Naive thymus-derived CD8-positive, alpha-beta T cell (primary cell): ENCODE data around the gene ACAD11. TPM values are rescaled to one million over a fixed set of nuclear protein-coding genes. Genes with fewer than 3 reads are reported as not detected.

ENCODE experiments used
- ATAC-seq, 2 donors: fragments of 150-1000 bp; cut with Tn5 transposase in 1 of 2; sonication (Bioruptor Pico), chemical (Tn5 transposase) in 1 of 2; 1 replicate in 1 of 2; 2 replicates in 1 of 2; pipeline ENCODE4 v1.10.0; 2021; ENCODE audit warnings: mild to moderate bottlenecking in 2 of 2, moderate library complexity in 2 of 2
- POLR2A ChIA-PET: fragments of 350-600 bp; sonication (Branson Sonifier 250); formaldehyde crosslinking; loops from one replicate; lab custom pipeline; 2021; ENCODE audit warnings: antibody characterized with exemption; lab: Charles Lee
- DNase-seq, 10 donors: peaks; one replicate each; pipeline versions ENCODE4 v3.0.0 to v3.0.0-alpha.2; 2020 to 2022
- H3K27ac Mint-ChIP-seq, 10 donors: one replicate each; pipeline ENCODE4 v1.8.0; 2020 to 2022; ENCODE audit warnings: mild to moderate bottlenecking in 10 of 10, mixed read lengths in 10 of 10, moderate library complexity in 4 of 10, inconsistent platforms in 1 of 10
- H3K27me3 Mint-ChIP-seq, 5 donors: one replicate each; pipeline ENCODE4 v1.8.0; 2021 to 2022; ENCODE audit warnings: mixed read lengths in 5 of 5
- H3K36me3 Mint-ChIP-seq, 3 donors: one replicate each; pipeline ENCODE4 v1.8.0; 2020 to 2022; ENCODE audit warnings: mixed read lengths in 3 of 3, mild to moderate bottlenecking in 2 of 3, inconsistent platforms in 1 of 3
- H3K4me1 Mint-ChIP-seq, 4 donors: one replicate each; pipeline ENCODE4 v1.8.0; 2021 to 2022; ENCODE audit warnings: mixed read lengths in 4 of 4
- H3K4me3 Mint-ChIP-seq, 10 donors: one replicate each; pipeline ENCODE4 v1.8.0; 2020 to 2022; ENCODE audit warnings: mild to moderate bottlenecking in 10 of 10, mixed read lengths in 10 of 10, moderate library complexity in 6 of 10, inconsistent platforms in 1 of 10
- H3K9me3 Mint-ChIP-seq, 9 donors: one replicate each; pipeline ENCODE4 v1.8.0; 2020 to 2022; ENCODE audit warnings: mixed read lengths in 9 of 9, mild to moderate bottlenecking in 3 of 9, inconsistent platforms in 1 of 9, moderate library complexity in 1 of 9
- polyA plus RNA-seq, 3 donors: library from polyadenylated mRNA; unstranded; fragments of 300-500 nt; fragmentation: Illumina TruSeq; gene quantifications; one replicate each; pipeline ENCODE4 v1.2.3, GENCODE V29; 2021
- total RNA-seq, 8 experiments: library from RNA in 2 of 8; stranded (reverse) in 2 of 8; gene quantifications; one replicate each; pipeline ENCODE4 v1.2.3 and lab custom pipeline; 2021 to 2026

The ACAD11 gene
- total and polyA plus RNA-seq, 5 experiments from 2014 or later: 4.6 to 28.1 (median 10.3) TPM

- POLR2A ChIA-PET: no interaction called here
- H3K27ac Mint-ChIP-seq: peak overlapping the region in 5 of 10 donors; percentile 6 to 34 (median 21)
Measured at GRCh38 chr3:132662212-132662611, 2.6 kb upstream of the ACAD11 start.

GRCh38 chr3:132661101-132661500 is 1.5 kb upstream of the ACAD11 start:
- no peak for DNase-seq
- no peaks in the 10 kb centered on the region for H3K9me3 Mint-ChIP-seq
- POLR2A ChIA-PET: interaction anchor here (0.6 to 1.8 kb wide), 5 partner anchors 11 to 913 kb away, joined by 3 to 8 read pairs (median 3); partner anchors contain the start of gene CDV3
- ATAC-seq: no peak
- peaks cover 0 to 3% (median 0%) of the 10 kb centered on the region in 3 donors for H3K36me3 Mint-ChIP-seq
- H3K27me3 Mint-ChIP-seq: no peaks in the 10 kb centered on the region
- peak overlapping the region; percentile 95 to 98 (median 98) for H3K27ac Mint-ChIP-seq
- H3K4me3 Mint-ChIP-seq: peak overlapping the region; percentile 94 to 98 (median 97)
- H3K4me1 Mint-ChIP-seq: peaks cover 32 to 71% (median 57%) of the 10 kb centered on the region in 4 donors

More at GRCh38 chr3:132662212-132662611, 2.6 kb upstream of the ACAD11 start:
- ATAC-seq (no peak), DNase-seq (no peak)
- Mint-ChIP-seq H3K27me3 (no peaks in the 10 kb centered on the region), H3K36me3 (peaks cover 0 to 8% (median 0%) of the 10 kb centered on the region in 3 donors), H3K9me3 (no peaks in the 10 kb centered on the region), H3K4me3 (peak overlapping the region in 9 of 10 donors; percentile 2 to 98 (median 16)), H3K4me1 (peaks cover 32 to 65% (median 58%) of the 10 kb centered on the region in 4 donors)

GRCh38 chr3:132660811-132661070 is 1.1 kb upstream of the ACAD11 start:
- DNase-seq: no peak
- no peaks in the 10 kb centered on the region for H3K9me3 Mint-ChIP-seq
- peak overlapping the region; percentile 94 to 98 (median 97) for H3K4me3 Mint-ChIP-seq
- peak overlapping the region; percentile 95 to 98 (median 98) for H3K27ac Mint-ChIP-seq
- peaks cover 32 to 71% (median 58%) of the 10 kb centered on the region in 4 donors for H3K4me1 Mint-ChIP-seq
- POLR2A ChIA-PET: interaction anchor here (0.9 to 1.8 kb wide), 4 partner anchors 11 to 913 kb away, joined by 3 to 8 read pairs (median 4); partner anchors contain the start of gene CDV3
- no peaks in the 10 kb centered on the region for H3K27me3 Mint-ChIP-seq
- no peak for ATAC-seq
- no peaks in the 10 kb centered on the region for H3K36me3 Mint-ChIP-seq

GRCh38 chr3:132660052-132660810 is 622 bp upstream of the ACAD11 start, which contains the start of gene UBA5:
Gene UBA5 (plus strand): TSS chr3:132660329. CDS start chr3:132660538, 209 bp downstream.
- ATAC-seq (peak; percentile 90 to 93), DNase-seq (peak; percentile 56 to 85 (median 68))
- Mint-ChIP-seq H3K4me3 (peak within 1 kb of the TSS; percentile 94 to 98 (median 97)), H3K4me1 (peaks cover 35 to 71% (median 63%) of the 10 kb centered on the region in 4 donors), H3K27me3 (no peaks in the 10 kb centered on the region), H3K36me3 (no peaks in the 10 kb centered on the region), H3K9me3 (no peaks in the 10 kb centered on the region), H3K27ac (peak within 1 kb of the TSS; percentile 95 to 98 (median 98))
- POLR2A ChIA-PET: interaction anchor here (0.9 to 1.8 kb wide), 4 partner anchors 12 to 914 kb away, joined by 3 to 8 read pairs (median 4); partner anchors contain the start of gene CDV3

- POLR2A ChIA-PET: no interaction called here
- H3K27me3 Mint-ChIP-seq: no peaks in the 10 kb centered on the region
Measured at GRCh38 chr3:132659000-132659364, 627 bp downstream of the ACAD11 start.

GRCh38 chr3:132657869-132658747 is 1.5 kb downstream of the ACAD11 start:
- Mint-ChIP-seq H3K4me1 (peaks cover 27 to 59% (median 50%) of the 10 kb centered on the region in 4 donors), H3K36me3 (no peaks in the 10 kb centered on the region), H3K9me3 (no peaks in the 10 kb centered on the region), H3K27me3 (no peaks in the 10 kb centered on the region), H3K27ac (peak overlapping the region in 5 of 10 donors; percentile 0 to 98 (median 52)), H3K4me3 (peak overlapping the region; percentile 42 to 98 (median 96))
- ATAC-seq: no peak
- POLR2A ChIA-PET: no interaction called here
- DNase-seq: no peak

More at GRCh38 chr3:132659000-132659364, 627 bp downstream of the ACAD11 start:
- H3K9me3 Mint-ChIP-seq: no peaks in the 10 kb centered on the region
- ATAC-seq: no peak
- peak overlapping the region; percentile 95 to 98 (median 98) for H3K27ac Mint-ChIP-seq
- peaks cover 33 to 68% (median 58%) of the 10 kb centered on the region in 4 donors for H3K4me1 Mint-ChIP-seq
- H3K4me3 Mint-ChIP-seq: peak overlapping the region; percentile 94 to 98 (median 97)
- H3K36me3 Mint-ChIP-seq: no peaks in the 10 kb centered on the region
- DNase-seq: peak in 1 of 10 donors; percentile 5

- no peak for DNase-seq
- Mint-ChIP-seq H3K27ac (peak overlapping the region in 1 of 10 donors; percentile 19), H3K4me1 (peaks cover 14 to 36% (median 29%) of the 10 kb centered on the region in 4 donors), H3K9me3 (no peaks in the 10 kb centered on the region), H3K27me3 (no peaks in the 10 kb centered on the region), H3K4me3 (no peak overlapping the region), H3K36me3 (no peaks in the 10 kb centered on the region)
- no peak for ATAC-seq
- POLR2A ChIA-PET: no interaction called here
Measured at GRCh38 chr3:132655471-132655870, 4.1 kb downstream of the ACAD11 start.

- Mint-ChIP-seq H3K4me3 (no peak overlapping the region), H3K36me3 (no peaks in the 10 kb centered on the region), H3K9me3 (no peaks in the 10 kb centered on the region), H3K27ac (peak overlapping the region in 1 of 10 donors; percentile 9), H3K27me3 (no peaks in the 10 kb centered on the region), H3K4me1 (peaks cover 15 to 36% (median 29%) of the 10 kb centered on the region in 4 donors)
- DNase-seq (no peak), ATAC-seq (no peak)
- POLR2A ChIA-PET: no interaction called here
Measured at GRCh38 chr3:132654721-132655120, 4.9 kb downstream of the ACAD11 start.

GRCh38 chr3:132654190-132654589 is 5.4 kb downstream of the ACAD11 start:
- H3K4me3 Mint-ChIP-seq: no peak overlapping the region
- ATAC-seq (no peak), DNase-seq (no peak)
- peaks cover 14 to 35% (median 27%) of the 10 kb centered on the region in 4 donors for H3K4me1 Mint-ChIP-seq
- H3K36me3 Mint-ChIP-seq: no peaks in the 10 kb centered on the region
- no peaks in the 10 kb centered on the region for H3K9me3 Mint-ChIP-seq
- H3K27me3 Mint-ChIP-seq: no peaks in the 10 kb centered on the region
- POLR2A ChIA-PET: no interaction called here
- no peak overlapping the region for H3K27ac Mint-ChIP-seq

- POLR2A ChIA-PET: no interaction called here
- Mint-ChIP-seq H3K27ac (no peak overlapping the region), H3K9me3 (no peaks in the 10 kb centered on the region), H3K4me1 (peaks cover 8 to 29% (median 15%) of the 10 kb centered on the region in 4 donors), H3K36me3 (no peaks in the 10 kb centered on the region), H3K27me3 (no peaks in the 10 kb centered on the region), H3K4me3 (no peak overlapping the region)
- no peak for DNase-seq
- ATAC-seq: no peak
Measured at GRCh38 chr3:132652640-132653270, 6.9 kb downstream of the ACAD11 start.

GRCh38 chr3:132650153-132650552 is 9.5 kb downstream of the ACAD11 start:
- ATAC-seq: peak in 1 of 2 donors; percentile 56
- Mint-ChIP-seq H3K36me3 (no peaks in the 10 kb centered on the region), H3K9me3 (no peaks in the 10 kb centered on the region), H3K27me3 (no peaks in the 10 kb centered on the region), H3K4me1 (peaks cover 5 to 17% (median 8%) of the 10 kb centered on the region in 4 donors), H3K4me3 (no peak overlapping the region), H3K27ac (no peak overlapping the region)
- no peak for DNase-seq
- POLR2A ChIA-PET: no interaction called here

- Mint-ChIP-seq H3K27ac (peak overlapping the region in 6 of 10 donors; percentile 9 to 55 (median 20)), H3K4me3 (no peak overlapping the region), H3K36me3 (peaks cover 0 to 21% (median 4%) of the 10 kb centered on the region in 3 donors), H3K27me3 (no peaks in the 10 kb centered on the region), H3K9me3 (no peaks in the 10 kb centered on the region), H3K4me1 (peaks cover 0 to 12% (median 5%) of the 10 kb centered on the region in 4 donors)
- ATAC-seq (no peak), DNase-seq (no peak)
- POLR2A ChIA-PET: no interaction called here
Measured at GRCh38 chr3:132645058-132645457, 14.6 kb downstream of the ACAD11 start.
